BE2C (cell line): ENCODE measurements around the gene CAMK1D.

ENCODE experiments used
- DNase-seq: peaks from one replicate; pipeline ENCODE4 v3.0.0-alpha.2; 2020
- H3K27me3 ChIP-seq: fragments of 250-450 bp; sonication (Bioruptor Pico); 2 replicates; pipeline ENCODE4 v1.5.1; 2020; ENCODE audit warnings: mild to moderate bottlenecking
- H3K36me3 ChIP-seq: fragments of 250-450 bp; sonication (Bioruptor Pico); 2 replicates; pipeline ENCODE4 v1.5.1; 2020; ENCODE audit warnings: mild to moderate bottlenecking
- H3K4me1 ChIP-seq: fragments of 250-450 bp; sonication (Bioruptor Pico); 2 replicates; pipeline ENCODE4 v1.5.1; 2020
- H3K4me3 ChIP-seq: 2 replicates; pipeline ENCODE4 v1.5.1; 2011; ENCODE audit warnings: low read depth, low read length
- H3K9me3 ChIP-seq: fragments of 250-450 bp; sonication (Bioruptor Pico); 2 replicates; pipeline ENCODE4 v1.5.1; 2020
- CTCF ChIP-seq: IDR thresholded peaks from 2 replicates; pipeline ENCODE4 v1.5.1; 2012; ENCODE audit warnings: mild to moderate bottlenecking, low read depth, low read length

Gene CAMK1D

GRCh38 chr10:12501841-12502525 is 152.6 kb downstream of the CAMK1D start:
- Histone ChIP-seq H3K27me3 (no peaks in the 10 kb centered on the region), H3K4me3 (no peak overlapping the region), H3K36me3 (no peaks in the 10 kb centered on the region), H3K9me3 (no peaks in the 10 kb centered on the region), H3K4me1 (peaks cover 7% of the 10 kb centered on the region)
- peak; percentile 23 for DNase-seq
- TF ChIP-seq CTCF: no peak

GRCh38 chr10:12502526-12503274 is 153.4 kb downstream of the CAMK1D start:
- Histone ChIP-seq H3K4me1 (peaks cover 7% of the 10 kb centered on the region), H3K27me3 (no peaks in the 10 kb centered on the region), H3K36me3 (no peaks in the 10 kb centered on the region), H3K9me3 (no peaks in the 10 kb centered on the region), H3K4me3 (no peak overlapping the region)
- DNase-seq: no peak
- no peak for TF ChIP-seq CTCF

- Histone ChIP-seq H3K9me3 (no peaks in the 10 kb centered on the region), H3K27me3 (no peaks in the 10 kb centered on the region), H3K36me3 (no peaks in the 10 kb centered on the region), H3K4me3 (no peak overlapping the region), H3K4me1 (peaks cover 7% of the 10 kb centered on the region)
- no peak for DNase-seq
- TF ChIP-seq CTCF: no peak
Observed at GRCh38 chr10:12503311-12503710, 154.0 kb downstream of the CAMK1D start.

GRCh38 chr10:12504176-12504575 is 154.8 kb downstream of the CAMK1D start:
- TF ChIP-seq CTCF: no peak
- Histone ChIP-seq H3K4me1 (peaks cover 7% of the 10 kb centered on the region), H3K4me3 (no peak overlapping the region)

GRCh38 chr10:12504628-12505027 is 155.3 kb downstream of the CAMK1D start:
- H3K4me1 ChIP-seq: peaks cover 7% of the 10 kb centered on the region
- no peaks in the 10 kb centered on the region for H3K36me3 ChIP-seq
- no peak for TF ChIP-seq CTCF
- no peaks in the 10 kb centered on the region for H3K27me3 ChIP-seq
- no peaks in the 10 kb centered on the region for H3K9me3 ChIP-seq
- no peak for DNase-seq
- no peak overlapping the region for H3K4me3 ChIP-seq

More at GRCh38 chr10:12504176-12504575, 154.8 kb downstream of the CAMK1D start:
- no peak for DNase-seq
- no peaks in the 10 kb centered on the region for H3K9me3 ChIP-seq
- no peaks in the 10 kb centered on the region for H3K36me3 ChIP-seq
- H3K27me3 ChIP-seq: no peaks in the 10 kb centered on the region

- no peaks in the 10 kb centered on the region for H3K36me3 ChIP-seq
- no peak for TF ChIP-seq CTCF
Observed at GRCh38 chr10:12505683-12506082, 156.3 kb downstream of the CAMK1D start.

More at GRCh38 chr10:12505683-12506082, 156.3 kb downstream of the CAMK1D start:
- Histone ChIP-seq H3K27me3 (no peaks in the 10 kb centered on the region), H3K9me3 (no peaks in the 10 kb centered on the region), H3K4me1 (peaks cover 1% of the 10 kb centered on the region), H3K4me3 (no peak overlapping the region)
- no peak for DNase-seq
